ENCODE measurements around the gene SAMM50.

SAMM50 gene

GRCh38 chr22:43976861-43977795 lies 21.9 kb downstream of the SAMM50 start:
- no peak for DNase-seq (ENCODE audit: extremely low read depth in 1 of 2, low read depth in 1 of 2)

DNA sequence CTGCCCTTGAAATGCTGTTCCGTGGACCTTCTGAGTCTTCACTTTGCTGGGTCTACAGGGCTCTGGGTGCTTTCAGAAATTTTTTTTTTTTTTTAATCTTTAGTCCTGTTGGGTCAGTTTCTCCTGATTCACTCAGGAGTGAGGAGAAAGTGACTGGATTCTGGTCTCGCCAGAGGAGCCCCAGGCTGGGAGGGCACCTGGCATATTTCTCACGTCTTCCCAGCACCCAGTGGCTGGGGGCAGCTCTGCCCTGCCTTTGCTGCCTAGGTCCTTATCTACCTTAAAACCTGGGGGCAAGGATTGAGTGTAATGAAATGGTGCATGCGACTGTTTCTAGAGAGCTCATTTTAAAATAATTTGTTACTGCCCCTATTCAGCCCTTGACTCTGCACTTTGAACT lies 23.3 kb downstream of the SAMM50 start:
- no peak for DNase-seq (ENCODE audit: extremely low read depth in 1 of 2, low read depth in 1 of 2)

DNA sequence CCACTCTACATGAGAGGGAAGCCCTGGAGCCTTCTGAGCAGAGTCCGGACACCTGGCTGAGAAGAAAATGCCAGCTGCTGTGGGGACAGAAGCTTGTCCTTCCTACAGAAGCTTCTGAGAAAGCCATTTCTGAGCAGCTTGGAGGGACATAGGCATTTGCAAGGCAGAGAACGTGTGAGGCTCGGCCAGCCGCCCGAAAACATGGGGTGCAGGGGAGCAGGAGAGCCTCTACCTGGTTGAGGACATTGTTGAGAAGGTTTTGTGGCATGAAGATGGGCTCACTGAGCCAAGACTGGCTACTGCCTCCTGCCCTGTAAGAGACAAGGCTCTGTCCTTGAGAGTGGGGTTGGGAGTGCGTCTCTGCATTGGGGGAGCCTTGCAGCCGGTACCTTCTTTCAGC lies 25.3 kb downstream of the SAMM50 start:
- DNase-seq (ENCODE audit: extremely low read depth in 1 of 2, low read depth in 1 of 2): no peak

DNA sequence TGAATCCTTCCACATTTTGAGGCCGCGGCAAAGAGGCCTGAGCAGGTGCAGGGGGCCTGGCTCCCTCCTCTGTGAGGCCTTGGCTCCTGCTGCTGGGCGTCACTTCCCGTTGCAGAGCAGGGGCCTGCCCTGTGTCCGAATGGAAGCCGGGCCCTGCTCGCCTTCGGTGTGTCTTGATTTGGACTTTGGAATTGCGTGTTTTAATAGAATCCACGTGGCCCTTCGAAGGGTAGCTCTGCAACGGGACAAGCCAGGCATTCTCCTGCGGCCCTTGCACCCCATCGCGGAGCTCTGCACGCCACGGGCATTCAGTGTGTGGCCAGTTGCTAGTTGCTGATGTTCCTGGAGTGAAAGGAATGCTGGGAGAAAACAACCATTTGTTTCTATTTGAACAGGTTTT lies 25.8 kb downstream of the SAMM50 start:
- no peak for DNase-seq (ENCODE audit: extremely low read depth in 1 of 2, low read depth in 1 of 2)

DNA sequence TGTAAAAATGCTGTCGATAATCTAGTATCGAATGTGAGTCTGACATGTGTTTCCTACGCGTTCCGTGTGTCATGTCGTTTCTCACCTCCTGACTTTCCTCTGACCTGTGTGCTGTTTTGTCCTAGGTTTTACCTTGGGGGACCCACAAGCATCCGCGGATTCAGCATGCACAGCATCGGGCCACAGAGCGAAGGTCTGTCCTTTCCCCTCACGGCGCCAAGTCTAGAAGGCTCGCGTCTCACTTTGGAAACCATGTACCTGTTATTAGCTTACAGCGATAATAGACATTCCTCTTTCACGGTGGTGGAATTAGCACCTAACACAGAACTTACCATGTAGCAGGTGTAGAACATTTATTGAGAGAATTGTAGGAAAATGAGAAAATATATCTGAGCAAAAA lies 28.6 kb downstream of the SAMM50 start:
- no peak for DNase-seq (ENCODE audit: extremely low read depth in 1 of 2, low read depth in 1 of 2)

DNA sequence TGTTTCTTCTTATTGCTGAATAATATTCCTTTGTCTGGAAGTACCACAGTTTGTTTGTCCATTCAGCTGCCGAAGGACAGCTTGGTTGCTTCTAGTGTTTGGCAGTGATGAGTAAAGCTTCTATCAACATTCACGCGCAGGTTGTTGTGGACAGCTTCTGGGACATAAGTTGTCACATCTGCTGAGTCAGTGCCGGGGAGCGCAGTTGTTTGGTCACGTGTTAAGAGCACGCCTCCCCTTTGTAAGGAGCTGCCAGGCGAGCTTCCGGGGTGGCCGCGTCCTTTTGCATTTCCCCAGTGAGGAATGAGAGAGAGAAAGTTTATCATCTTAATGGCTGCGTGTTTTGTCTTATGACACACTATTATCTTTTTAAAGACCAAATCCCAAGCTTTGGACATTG lies 30.3 kb downstream of the SAMM50 start:
- DNase-seq (ENCODE audit: extremely low read depth in 1 of 2, low read depth in 1 of 2): no peak

DNA sequence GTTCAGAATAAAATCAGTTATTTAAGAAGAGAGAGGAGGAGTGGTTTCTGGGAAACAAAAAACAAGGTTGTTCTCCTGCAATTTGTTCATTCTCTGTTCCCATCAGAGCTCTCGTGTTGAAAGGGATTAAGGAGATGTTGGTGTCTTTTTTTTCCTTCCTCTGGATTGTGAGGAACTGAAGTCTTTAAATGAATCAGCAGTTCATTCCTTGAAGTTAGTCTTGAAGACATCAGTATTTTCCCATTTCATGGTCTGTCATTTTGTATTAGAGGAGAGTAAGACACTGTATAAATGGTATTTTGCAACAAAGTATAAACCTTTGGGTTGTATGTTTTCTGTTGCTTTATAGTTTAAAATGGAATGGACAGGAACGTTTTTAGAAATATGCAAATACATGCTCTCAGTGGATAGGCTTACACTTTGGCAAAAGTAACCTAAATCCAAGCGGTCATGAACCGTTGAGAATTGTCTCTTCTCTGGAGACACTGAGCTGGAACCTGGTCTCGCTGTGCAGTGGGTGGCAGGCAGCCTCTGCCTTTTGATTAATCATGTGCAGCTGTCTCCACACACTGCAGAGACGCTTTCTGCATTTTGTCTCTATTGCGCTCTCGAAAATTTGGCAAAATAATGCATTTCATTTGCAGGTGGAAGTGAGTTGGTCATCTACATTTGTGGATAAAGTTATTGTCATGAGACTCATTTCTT lies 33.0 kb downstream of the SAMM50 start:
- no peak for DNase-seq (ENCODE audit: extremely low read depth in 1 of 2, low read depth in 1 of 2)

DNA sequence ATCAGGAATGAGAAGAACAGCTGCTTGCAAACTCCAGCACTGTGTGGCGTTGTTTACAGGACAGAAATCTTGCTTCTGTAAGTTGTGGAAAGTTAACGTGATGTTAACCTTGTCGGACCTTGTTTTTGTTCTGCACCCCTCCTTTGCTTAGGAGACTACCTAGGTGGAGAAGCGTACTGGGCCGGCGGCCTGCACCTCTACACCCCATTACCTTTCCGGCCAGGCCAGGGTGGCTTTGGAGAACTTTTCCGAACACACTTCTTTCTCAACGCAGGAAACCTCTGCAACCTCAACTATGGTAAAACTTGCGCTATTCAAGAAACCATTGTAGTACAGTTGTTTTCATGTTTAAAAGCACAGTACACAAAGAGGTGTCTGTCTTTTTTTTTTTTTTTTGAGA lies 33.7 kb downstream of the SAMM50 start:
- no peak for DNase-seq (ENCODE audit: extremely low read depth in 1 of 2, low read depth in 1 of 2)

GRCh38 chr22:43990044-43990443 lies 34.8 kb downstream of the SAMM50 start:
- DNase-seq (ENCODE audit: extremely low read depth in 1 of 2, low read depth in 1 of 2): no peak

- DNase-seq (ENCODE audit: extremely low read depth in 1 of 2, low read depth in 1 of 2): no peak
Observed at GRCh38 chr22:43991316-43992020, 36.2 kb downstream of the SAMM50 start.

DNA sequence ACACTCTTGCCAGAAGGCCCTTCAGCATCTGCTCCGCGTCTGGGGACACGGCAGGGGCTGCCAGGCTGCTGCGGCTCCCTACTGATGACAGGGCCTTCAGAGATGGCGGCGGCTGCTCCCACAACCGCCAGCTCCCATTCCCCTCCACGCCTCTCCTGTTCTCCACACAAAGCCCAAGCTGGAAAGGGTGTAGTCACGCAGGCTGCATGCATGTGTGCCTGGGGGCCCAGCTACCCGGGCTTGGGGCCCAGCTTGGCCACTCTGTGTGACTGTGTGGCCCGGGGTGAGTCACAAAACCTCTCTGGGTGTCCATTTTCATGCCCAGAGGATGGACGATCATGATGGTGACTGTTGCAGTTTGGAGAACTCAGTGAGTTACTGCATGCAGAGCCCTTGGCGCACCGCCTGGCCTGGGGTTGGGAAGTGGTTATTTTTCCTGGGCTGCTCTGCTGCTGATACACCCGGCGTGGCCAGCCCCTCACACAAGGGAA lies 37.1 kb downstream of the SAMM50 start:
- DNase-seq (ENCODE audit: extremely low read depth in 1 of 2, low read depth in 1 of 2): no peak

DNA sequence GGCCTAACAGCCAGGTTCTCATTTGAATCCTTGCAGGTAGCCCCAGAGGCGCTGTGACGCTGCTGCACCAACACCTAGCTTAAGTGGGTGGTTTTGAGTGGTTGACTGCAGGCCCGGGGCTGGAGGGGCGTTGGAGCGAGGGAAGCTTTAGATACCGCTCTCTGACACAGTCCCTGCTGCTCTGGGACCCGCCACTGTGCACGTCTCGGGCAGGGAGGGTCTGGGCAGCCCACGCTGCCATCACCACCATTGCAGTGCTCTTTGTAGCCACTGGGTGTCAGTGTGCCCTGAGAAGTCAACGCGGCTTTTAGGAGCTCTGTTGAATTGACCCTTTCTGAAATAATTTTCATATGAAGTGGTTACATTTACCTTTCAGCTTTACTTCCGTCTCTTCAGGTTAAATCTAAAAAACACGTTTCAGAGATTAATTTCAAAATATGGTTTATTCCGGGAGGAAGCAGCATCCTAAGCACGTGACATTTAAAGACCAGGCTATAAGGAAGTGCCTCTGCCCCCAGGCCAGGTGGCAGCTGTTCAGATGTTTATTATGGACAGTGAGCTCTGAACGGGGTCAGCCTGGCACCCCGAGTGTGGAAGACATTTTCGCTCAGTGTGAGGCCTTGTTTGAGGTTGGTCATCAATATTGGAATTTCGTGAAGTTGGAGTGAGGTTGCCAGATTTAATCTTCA lies 38.0 kb downstream of the SAMM50 start:
- DNase-seq (ENCODE audit: extremely low read depth in 1 of 2, low read depth in 1 of 2): peak; percentile 17 to 23

GRCh38 chr22:43994006-43994405 lies 38.8 kb downstream of the SAMM50 start:
- no peak for DNase-seq (ENCODE audit: extremely low read depth in 1 of 2, low read depth in 1 of 2)

DNA sequence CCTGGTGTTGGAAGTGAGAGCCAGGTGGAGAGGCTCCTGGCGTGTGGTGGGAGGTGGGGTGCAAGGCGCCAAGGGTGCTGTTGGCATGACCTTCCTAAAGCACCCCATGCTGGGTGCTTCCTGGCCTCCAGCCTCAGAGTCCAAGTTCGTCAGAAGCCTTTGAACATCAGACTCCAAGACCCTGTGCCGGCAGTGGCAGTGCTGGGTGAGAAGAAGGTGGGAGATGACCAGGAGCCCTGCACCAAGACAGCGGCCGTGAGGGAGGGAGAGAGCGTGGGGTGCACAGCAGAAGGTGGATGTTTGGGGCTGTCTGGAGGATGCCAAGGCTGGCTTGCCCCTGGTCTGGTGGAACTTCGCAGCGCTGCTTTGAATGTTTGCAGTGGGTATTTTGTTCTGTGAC lies 39.2 kb downstream of the SAMM50 start:
- no peak for DNase-seq (ENCODE audit: extremely low read depth in 1 of 2, low read depth in 1 of 2)

- DNase-seq (ENCODE audit: extremely low read depth in 1 of 2, low read depth in 1 of 2): no peak
Observed at GRCh38 chr22:43995057-43995685, 39.9 kb downstream of the SAMM50 start.

DNA sequence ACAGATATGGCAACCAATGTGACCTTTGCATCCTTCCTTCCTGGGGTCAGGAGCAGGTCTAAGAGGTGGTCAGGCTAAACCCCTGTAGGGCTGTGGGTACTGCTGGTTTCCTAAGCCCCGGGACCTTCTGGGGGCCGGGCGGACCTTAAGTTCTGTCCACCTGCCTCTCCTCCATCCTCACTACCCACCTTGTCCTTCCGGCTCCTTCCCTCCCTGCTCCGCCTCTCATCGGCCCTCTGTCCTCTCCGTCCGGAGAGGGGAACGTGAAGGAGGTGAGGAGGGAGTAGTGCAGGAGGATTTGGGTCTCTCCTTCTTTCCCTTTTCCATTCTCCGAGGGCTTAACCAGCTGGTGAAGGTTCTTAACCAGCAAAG lies 40.5 kb downstream of the SAMM50 start:
- no peak for DNase-seq (ENCODE audit: extremely low read depth in 1 of 2, low read depth in 1 of 2)

GRCh38 chr22:43996170-43996980 lies 41.1 kb downstream of the SAMM50 start:
- DNase-seq (ENCODE audit: extremely low read depth in 1 of 2, low read depth in 1 of 2): peak; percentile 41 to 52

DNA sequence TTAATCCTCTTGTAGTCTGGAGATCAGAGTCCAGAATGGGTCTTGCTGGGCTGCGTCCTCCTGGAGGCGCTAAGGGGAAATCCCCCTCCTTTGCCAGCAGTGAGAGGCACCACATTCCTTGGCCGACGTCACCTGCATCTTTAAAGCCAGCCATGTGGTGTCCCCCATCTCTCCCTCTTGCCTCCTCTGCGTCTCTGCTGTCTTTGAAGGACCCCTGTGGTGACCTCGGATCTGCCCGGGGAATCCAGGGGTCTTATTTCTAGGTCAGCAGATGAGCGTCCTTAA lies 41.7 kb downstream of the SAMM50 start:
- no peak for DNase-seq (ENCODE audit: extremely low read depth in 1 of 2, low read depth in 1 of 2)

- DNase-seq (ENCODE audit: extremely low read depth in 1 of 2, low read depth in 1 of 2): no peak
Observed at GRCh38 chr22:43998679-43999264, 43.5 kb downstream of the SAMM50 start.
